ENCODE data around the gene CLK4. TPM values are rescaled to one million over a fixed set of nuclear protein-coding genes. Genes with fewer than 3 reads are reported as not detected.

The CLK4 gene
- polyA plus RNA-seq, 2 of the 4 experiments (the other 2 are of a cell fraction) = 13.1 to 26.0 TPM

- TF ChIP-seq PHF8 (IDR thresholded peaks at IDR 0.05; ENCODE audit: borderline replicate concordance, low read depth) = no peak
Measured at GRCh38 chr5:178595750-178596149, 31.1 kb downstream of the CLK4 start (continued).

GRCh38 chr5:178595150-178595549, 31.7 kb downstream of the CLK4 start:
- H3K4me2 ChIP-seq = no peak overlapping the region
- H3K4me1 ChIP-seq = peaks cover 5% of the 10 kb centered on the region; the same call in 1 of the 3 replicates
- POLR2A ChIA-PET = no interaction called here
- peaks cover 50% of the 10 kb centered on the region for H3K9me3 ChIP-seq
- no peak overlapping the region for H3K27ac ChIP-seq
- ATAC-seq = no peak
- TF ChIP-seq, protein P1, sequence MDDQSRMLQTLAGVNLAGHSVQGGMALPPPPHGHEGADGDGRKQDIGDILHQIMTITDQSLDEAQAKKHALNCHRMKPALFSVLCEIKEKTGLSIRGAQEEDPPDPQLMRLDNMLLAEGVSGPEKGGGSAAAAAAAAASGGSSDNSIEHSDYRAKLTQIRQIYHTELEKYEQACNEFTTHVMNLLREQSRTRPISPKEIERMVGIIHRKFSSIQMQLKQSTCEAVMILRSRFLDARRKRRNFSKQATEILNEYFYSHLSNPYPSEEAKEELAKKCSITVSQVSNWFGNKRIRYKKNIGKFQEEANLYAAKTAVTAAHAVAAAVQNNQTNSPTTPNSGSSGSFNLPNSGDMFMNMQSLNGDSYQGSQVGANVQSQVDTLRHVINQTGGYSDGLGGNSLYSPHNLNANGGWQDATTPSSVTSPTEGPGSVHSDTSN (IDR thresholded peaks at IDR 0.05) = no peak
- TF ChIP-seq ESRRA (IDR thresholded peaks at IDR 0.05; ENCODE audit: borderline replicate concordance, low read length) = no peak
- no peak for TF ChIP-seq ZNF302 (CRISPR knock-in tag; IDR thresholded peaks at IDR 0.05)
- no peak for TF ChIP-seq HMGXB4 (CRISPR knock-in tag; IDR thresholded peaks at IDR 0.05; ENCODE audit: borderline replicate concordance)
- TF ChIP-seq GATA3 (IDR thresholded peaks at IDR 0.05; ENCODE audit: borderline replicate concordance) = no peak
- no peak for TF ChIP-seq EP300 (IDR thresholded peaks at IDR 0.05)
- TF ChIP-seq HDAC2 (IDR thresholded peaks at IDR 0.05) = no peak
- no peak for TF ChIP-seq FOSB (CRISPR knock-in tag; IDR thresholded peaks at IDR 0.05)
- no peak for TF ChIP-seq MYC (IDR thresholded peaks at IDR 0.05; ENCODE audit: borderline replicate concordance, low read length)
- H3K4me3 ChIP-seq = no peak overlapping the region
- CTCF ChIA-PET = no interaction called here
- no peak for FAIRE-seq
- no peak for DNase-seq (ENCODE audit: low read depth in 1 of 2, low spot score in 1 of 2)

DNA sequence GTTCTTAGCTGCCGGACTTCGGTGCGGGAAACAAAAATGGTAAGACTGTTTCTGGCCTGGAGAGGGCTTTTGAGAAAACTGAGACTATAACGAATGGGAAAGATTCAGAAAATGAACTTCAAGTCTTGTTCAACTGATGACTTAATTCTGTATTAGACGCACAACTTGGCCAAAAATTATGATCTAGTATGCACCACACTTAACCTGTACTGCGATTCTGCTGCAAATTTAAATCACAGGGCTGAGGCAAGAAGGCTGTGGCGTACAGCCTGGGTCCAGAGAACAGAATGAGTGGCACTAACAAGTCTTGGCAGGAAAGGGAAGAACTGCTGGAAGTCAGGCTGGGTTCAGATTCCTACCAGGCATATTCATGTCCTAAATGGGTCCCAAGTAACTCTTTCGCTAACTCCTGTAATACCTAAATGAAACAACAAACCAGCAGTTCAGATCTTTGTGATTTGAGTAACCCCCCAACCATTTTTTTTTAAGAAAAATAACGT, 35.9 kb downstream of the CLK4 start:
- H3K4me3 ChIP-seq = peak overlapping the region; percentile 36; the same call in 1 of the 3 replicates
- peaks cover 29% of the 10 kb centered on the region; the same call in 2 of the 3 replicates for H3K9me3 ChIP-seq
- DNase-seq (ENCODE audit: low read depth in 1 of 2, low spot score in 1 of 2) (no peak), ATAC-seq (no peak), FAIRE-seq (no peak)
- H3K4me1 ChIP-seq = peaks cover 5% of the 10 kb centered on the region; the same call in 1 of the 3 replicates
- ChIA-PET CTCF (interaction anchor here (1.8 kb wide), 1 partner anchor 33 kb away, joined by 3 read pairs; no protein-coding TSS in a partner anchor), POLR2A (no interaction called here)
- no peak for TF ChIP-seq NR3C1 (IDR thresholded peaks at IDR 0.05)
- TF ChIP-seq KDM1A (IDR thresholded peaks at IDR 0.05; ENCODE audit: low read depth) = no peak
- TF ChIP-seq, protein P1 (IDR thresholded peaks at IDR 0.05) = no peak
- no peak for TF ChIP-seq NFE2L2 (conservative IDR thresholded peaks at IDR 0.05; ENCODE audit: low read length)
- TF ChIP-seq, protein P2, sequence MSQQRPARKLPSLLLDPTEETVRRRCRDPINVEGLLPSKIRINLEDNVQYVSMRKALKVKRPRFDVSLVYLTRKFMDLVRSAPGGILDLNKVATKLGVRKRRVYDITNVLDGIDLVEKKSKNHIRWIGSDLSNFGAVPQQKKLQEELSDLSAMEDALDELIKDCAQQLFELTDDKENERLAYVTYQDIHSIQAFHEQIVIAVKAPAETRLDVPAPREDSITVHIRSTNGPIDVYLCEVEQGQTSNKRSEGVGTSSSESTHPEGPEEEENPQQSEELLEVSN (IDR thresholded peaks at IDR 0.05; ENCODE audit: borderline replicate concordance, low read depth) = no peak
- TF ChIP-seq RNF2 (IDR thresholded peaks at IDR 0.05; ENCODE audit: borderline replicate concordance, low read depth) = no peak
- TF ChIP-seq ZNF302 (CRISPR knock-in tag; IDR thresholded peaks at IDR 0.05) = no peak
- TF ChIP-seq EHMT2 (IDR thresholded peaks at IDR 0.05; ENCODE audit: low read depth) = no peak
- TF ChIP-seq JUNB (IDR thresholded peaks at IDR 0.05) = no peak
- TF ChIP-seq, protein P3, sequence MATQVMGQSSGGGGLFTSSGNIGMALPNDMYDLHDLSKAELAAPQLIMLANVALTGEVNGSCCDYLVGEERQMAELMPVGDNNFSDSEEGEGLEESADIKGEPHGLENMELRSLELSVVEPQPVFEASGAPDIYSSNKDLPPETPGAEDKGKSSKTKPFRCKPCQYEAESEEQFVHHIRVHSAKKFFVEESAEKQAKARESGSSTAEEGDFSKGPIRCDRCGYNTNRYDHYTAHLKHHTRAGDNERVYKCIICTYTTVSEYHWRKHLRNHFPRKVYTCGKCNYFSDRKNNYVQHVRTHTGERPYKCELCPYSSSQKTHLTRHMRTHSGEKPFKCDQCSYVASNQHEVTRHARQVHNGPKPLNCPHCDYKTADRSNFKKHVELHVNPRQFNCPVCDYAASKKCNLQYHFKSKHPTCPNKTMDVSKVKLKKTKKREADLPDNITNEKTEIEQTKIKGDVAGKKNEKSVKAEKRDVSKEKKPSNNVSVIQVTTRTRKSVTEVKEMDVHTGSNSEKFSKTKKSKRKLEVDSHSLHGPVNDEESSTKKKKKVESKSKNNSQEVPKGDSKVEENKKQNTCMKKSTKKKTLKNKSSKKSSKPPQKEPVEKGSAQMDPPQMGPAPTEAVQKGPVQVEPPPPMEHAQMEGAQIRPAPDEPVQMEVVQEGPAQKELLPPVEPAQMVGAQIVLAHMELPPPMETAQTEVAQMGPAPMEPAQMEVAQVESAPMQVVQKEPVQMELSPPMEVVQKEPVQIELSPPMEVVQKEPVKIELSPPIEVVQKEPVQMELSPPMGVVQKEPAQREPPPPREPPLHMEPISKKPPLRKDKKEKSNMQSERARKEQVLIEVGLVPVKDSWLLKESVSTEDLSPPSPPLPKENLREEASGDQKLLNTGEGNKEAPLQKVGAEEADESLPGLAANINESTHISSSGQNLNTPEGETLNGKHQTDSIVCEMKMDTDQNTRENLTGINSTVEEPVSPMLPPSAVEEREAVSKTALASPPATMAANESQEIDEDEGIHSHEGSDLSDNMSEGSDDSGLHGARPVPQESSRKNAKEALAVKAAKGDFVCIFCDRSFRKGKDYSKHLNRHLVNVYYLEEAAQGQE (IDR thresholded peaks at IDR 0.05) = no peak
- TF ChIP-seq PHF8 (IDR thresholded peaks at IDR 0.05; ENCODE audit: borderline replicate concordance, low read depth) = no peak
- H3K27ac ChIP-seq = no peak overlapping the region
- 29% methylated on average over 9 of the region's 9 CpGs for WGBS (ENCODE audit: missing lambda C conversion rate)
- H3K4me2 ChIP-seq = peak overlapping the region; percentile 81
